Chondrocyte (in vitro differentiated cells): ENCODE results near the gene PKMYT1. TPM values are rescaled to one million over a fixed set of nuclear protein-coding genes. Genes with fewer than 3 reads are reported as not detected.
A peak's percentile ranks its signal among the peaks of the same experiment; 100 is the strongest.
"Not testable (repeated sequence)": the region's sequence is repeated elsewhere in the genome, so short reads cannot be mapped to it uniquely, and the experiment has no call there.

Experiments
- DNase-seq: peaks from one replicate; pipeline ENCODE4 v3.0.0; 2021; ENCODE audit warnings: mixed read lengths, low spot score
- H3K27ac Mint-ChIP-seq: one replicate; pipeline ENCODE4 v1.8.0; 2021; ENCODE audit warnings: mild to moderate bottlenecking, moderate library complexity, mixed read lengths; ENCODE audit not compliant: unreplicated experiment
- H3K27me3 Mint-ChIP-seq: 2 replicates; pipeline ENCODE4 v1.8.0; 2021; ENCODE audit warnings: low read depth, mixed read lengths
- H3K36me3 Mint-ChIP-seq: 2 replicates; pipeline ENCODE4 v1.8.0; 2021; ENCODE audit warnings: low read depth, mixed read lengths
- H3K4me1 Mint-ChIP-seq: 2 replicates; pipeline ENCODE4 v1.8.0; 2021; ENCODE audit warnings: low read depth, mild to moderate bottlenecking, mixed read lengths
- H3K4me3 Mint-ChIP-seq: one replicate; pipeline ENCODE4 v1.8.0; 2021; ENCODE audit warnings: mild to moderate bottlenecking, moderate library complexity, mixed read lengths; ENCODE audit not compliant: unreplicated experiment
- H3K9me3 Mint-ChIP-seq: 2 replicates; pipeline ENCODE4 v1.8.0; 2021; ENCODE audit warnings: low read depth, mixed read lengths
- total RNA-seq: library from RNA; stranded (reverse); gene quantifications from 3 replicates; pipeline ENCODE4 v1.2.1, GENCODE V29; 2021
- TF ChIP-seq, protein P1 (sequence below): fragments of 200-600 bp; sonication (generic); IDR thresholded peaks from 2 replicates; pipeline ENCODE4 v1.5.0; 2021; ENCODE audit warnings: antibody characterized with exemption, mild to moderate bottlenecking, moderate library complexity

Gene PKMYT1
- total RNA-seq, 1 donor from 2014 or later: 6.2 TPM

DNA sequence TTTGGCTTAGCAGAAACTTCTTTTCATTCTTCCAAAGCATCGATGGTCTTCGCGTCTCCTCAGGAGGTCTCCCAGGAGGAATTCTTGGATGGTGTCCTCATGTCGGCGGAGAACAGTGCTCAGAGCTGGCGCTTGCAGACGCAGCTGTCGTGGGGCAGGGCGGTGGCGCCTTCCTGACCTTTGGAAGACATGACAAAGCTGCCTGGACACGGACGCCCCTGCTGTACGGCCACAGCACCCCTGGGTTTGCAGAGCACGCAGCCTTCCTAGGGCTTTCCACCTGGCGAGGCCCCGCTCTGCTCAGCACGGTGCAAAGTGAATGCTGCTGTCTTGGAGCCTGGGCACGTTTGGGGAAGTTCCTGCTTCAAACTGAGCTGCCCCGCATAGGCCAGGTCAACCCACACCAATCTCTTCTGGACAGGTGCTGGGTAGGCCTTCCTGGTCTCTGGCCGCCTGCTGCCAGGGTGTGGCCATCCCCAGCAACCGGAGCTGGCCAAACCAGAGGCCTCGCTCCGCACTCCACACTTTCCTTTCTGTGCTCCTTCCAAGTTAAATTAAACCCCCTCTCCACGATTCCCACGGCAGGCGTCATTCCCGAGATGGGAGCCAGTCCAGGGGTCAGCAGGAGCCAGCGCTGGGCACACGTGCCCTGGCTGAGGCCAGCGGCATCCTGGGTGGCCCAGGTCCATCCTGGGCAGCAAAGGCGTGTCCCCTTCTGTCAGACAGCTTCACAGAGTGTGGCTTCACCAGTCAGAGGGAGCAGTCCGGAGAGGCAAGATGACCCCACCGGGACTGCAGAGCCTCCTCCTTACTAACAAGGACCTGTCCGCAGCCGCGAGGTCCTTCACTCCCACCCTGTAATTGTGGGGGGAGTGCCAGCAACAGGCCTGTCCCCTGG lies 31.2 kb downstream of the PKMYT1 start:
- Mint-ChIP-seq H3K4me1 (no peaks in the 10 kb centered on the region), H3K36me3 (peaks cover 15% of the 10 kb centered on the region), H3K27ac (no peak overlapping the region), H3K4me3 (no peak overlapping the region), H3K9me3 (no peaks in the 10 kb centered on the region), H3K27me3 (no peaks in the 10 kb centered on the region)
- peak; percentile 86 for DNase-seq
- TF ChIP-seq, protein P1, sequence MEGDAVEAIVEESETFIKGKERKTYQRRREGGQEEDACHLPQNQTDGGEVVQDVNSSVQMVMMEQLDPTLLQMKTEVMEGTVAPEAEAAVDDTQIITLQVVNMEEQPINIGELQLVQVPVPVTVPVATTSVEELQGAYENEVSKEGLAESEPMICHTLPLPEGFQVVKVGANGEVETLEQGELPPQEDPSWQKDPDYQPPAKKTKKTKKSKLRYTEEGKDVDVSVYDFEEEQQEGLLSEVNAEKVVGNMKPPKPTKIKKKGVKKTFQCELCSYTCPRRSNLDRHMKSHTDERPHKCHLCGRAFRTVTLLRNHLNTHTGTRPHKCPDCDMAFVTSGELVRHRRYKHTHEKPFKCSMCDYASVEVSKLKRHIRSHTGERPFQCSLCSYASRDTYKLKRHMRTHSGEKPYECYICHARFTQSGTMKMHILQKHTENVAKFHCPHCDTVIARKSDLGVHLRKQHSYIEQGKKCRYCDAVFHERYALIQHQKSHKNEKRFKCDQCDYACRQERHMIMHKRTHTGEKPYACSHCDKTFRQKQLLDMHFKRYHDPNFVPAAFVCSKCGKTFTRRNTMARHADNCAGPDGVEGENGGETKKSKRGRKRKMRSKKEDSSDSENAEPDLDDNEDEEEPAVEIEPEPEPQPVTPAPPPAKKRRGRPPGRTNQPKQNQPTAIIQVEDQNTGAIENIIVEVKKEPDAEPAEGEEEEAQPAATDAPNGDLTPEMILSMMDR: no peak

GRCh38 chr16:2946649-2947048 lies 33.6 kb downstream of the PKMYT1 start:
- DNase-seq: no peak
- Mint-ChIP-seq H3K4me1 (no peaks in the 10 kb centered on the region), H3K9me3 (no peaks in the 10 kb centered on the region), H3K4me3 (no peak overlapping the region), H3K27me3 (no peaks in the 10 kb centered on the region), H3K36me3 (peaks cover 26% of the 10 kb centered on the region), H3K27ac (no peak overlapping the region)
- TF ChIP-seq, protein P1: no peak

DNA sequence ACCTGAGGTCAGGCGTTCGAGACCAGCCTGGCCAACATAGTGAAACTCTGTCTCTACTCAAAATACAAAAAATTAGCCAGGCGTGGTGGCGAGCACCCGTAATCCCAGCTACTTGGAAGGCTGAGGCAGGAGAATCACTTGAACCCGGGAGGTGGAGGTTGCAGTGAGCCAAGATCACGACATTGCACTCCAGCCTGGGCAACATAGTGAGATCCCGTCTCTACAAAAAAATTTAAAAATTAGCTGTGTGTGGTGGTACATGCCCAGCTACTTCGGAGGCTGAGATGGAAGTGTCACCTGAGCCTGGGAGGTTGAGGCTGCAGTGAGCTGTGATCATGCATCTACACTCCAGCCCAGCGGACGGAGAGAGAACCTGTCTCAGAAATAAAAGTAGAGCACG lies 36.5 kb downstream of the PKMYT1 start:
- not testable (repeated sequence) for H3K4me1 Mint-ChIP-seq, H3K27me3 Mint-ChIP-seq, H3K9me3 Mint-ChIP-seq, H3K27ac Mint-ChIP-seq, DNase-seq, H3K4me3 Mint-ChIP-seq
- peaks cover 39% of the 10 kb centered on the region for H3K36me3 Mint-ChIP-seq

DNA sequence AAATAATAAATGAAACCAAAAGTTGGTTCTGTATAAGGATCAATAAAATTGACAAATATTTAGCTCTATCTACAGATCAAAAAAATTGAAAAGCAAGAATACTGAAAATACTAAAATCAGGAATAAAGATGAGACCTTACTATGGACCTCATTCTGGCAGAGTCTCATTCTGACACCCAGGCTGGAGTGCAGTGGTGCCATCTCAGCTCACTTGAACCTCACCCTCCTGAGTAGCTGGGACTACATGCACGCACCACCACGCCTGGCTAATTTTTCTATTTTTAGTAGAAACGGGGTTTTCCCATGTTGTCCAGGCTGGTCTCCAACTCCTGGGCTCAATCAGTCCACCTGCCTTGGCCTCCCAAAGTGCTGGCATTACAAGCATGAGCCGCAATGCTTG lies 38.2 kb downstream of the PKMYT1 start:
- Mint-ChIP-seq H3K27me3 (no peaks in the 10 kb centered on the region), H3K36me3 (peaks cover 36% of the 10 kb centered on the region), H3K4me1 (no peaks in the 10 kb centered on the region), H3K4me3 (no peak overlapping the region), H3K27ac (no peak overlapping the region), H3K9me3 (no peaks in the 10 kb centered on the region)
- no peak for DNase-seq
- TF ChIP-seq, protein P1: no peak

- Mint-ChIP-seq H3K4me1 (no peaks in the 10 kb centered on the region), H3K27me3 (no peaks in the 10 kb centered on the region), H3K9me3 (no peaks in the 10 kb centered on the region), H3K27ac (no peak overlapping the region), H3K4me3 (no peak overlapping the region), H3K36me3 (peaks cover 34% of the 10 kb centered on the region)
- no peak for DNase-seq
- TF ChIP-seq, protein P1: no peak
Observed at GRCh38 chr16:2939968-2940367, 40.3 kb downstream of the PKMYT1 start.

DNA sequence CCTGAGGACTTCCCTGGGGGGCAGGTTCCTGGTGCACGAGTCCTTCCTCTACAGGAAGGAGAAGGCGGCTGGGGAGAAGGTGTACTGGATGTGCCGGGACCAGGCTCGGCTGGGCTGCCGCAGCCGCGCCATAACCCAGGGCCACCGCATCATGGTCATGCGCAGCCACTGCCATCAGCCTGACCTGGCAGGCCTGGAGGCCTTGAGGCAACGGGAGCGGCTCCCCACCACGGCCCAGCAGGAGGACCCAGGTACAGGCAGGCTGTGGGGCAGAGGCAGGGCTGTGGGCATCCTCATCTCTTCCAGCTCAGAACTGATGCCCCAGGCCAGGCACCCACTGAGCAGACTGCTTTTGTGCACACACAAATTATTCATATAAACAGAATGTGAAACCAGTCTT lies 42.0 kb downstream of the PKMYT1 start:
- Mint-ChIP-seq H3K4me1 (no peaks in the 10 kb centered on the region), H3K27me3 (no peaks in the 10 kb centered on the region), H3K36me3 (peaks cover 37% of the 10 kb centered on the region), H3K4me3 (no peak overlapping the region), H3K27ac (no peak overlapping the region), H3K9me3 (no peaks in the 10 kb centered on the region)
- no peak for DNase-seq
- TF ChIP-seq, protein P1: no peak
